ENCODE data around the gene JPH4. TPM values are rescaled to one million over a fixed set of nuclear protein-coding genes. Genes with fewer than 3 reads are reported as not detected.

JPH4 gene
- total RNA-seq, 6 experiments from 2014 or later, result 0.07 to 0.20 (median 0.19) TPM; not detected in 3

DNA sequence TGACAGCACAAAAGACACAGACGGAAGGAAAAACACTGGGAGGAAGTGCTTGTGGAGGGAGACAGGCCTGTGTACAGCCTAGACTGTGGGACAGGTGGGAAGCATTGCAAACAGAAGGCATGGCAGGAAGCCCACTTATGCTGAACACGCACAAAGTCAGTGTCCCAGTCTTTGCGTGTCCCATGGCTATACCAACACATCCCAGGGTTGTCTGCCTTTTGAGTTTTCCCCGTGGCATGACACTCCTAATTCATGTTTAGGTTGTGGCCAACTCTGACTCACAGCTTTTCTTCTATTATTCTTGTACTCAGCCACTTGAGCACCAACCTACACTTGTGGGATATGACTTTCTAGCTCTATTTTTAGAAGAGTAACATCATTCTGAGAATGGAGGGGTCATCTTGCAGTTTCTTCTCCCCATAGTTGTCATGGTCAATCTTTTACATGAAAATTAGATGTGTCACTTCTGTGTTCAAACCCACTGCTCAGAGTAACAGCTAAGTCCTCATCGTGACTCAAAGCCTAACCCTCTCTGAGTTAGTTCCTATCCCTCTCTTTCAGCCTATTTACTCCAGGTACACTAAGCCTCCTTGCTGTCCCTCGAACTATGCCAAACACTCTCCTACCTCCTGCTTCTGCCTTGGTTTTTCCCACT, 27.5 kb upstream of the JPH4 start:
- Histone ChIP-seq H3K27me3 (no peaks in the 10 kb centered on the region), H3K4me1 (peaks cover 0 to 34% (median 16%) of the 10 kb centered on the region in 4 donors), H3K27ac (no peak overlapping the region), H3K9me3 (no peaks in the 10 kb centered on the region), H3K4me3 (no peak overlapping the region), H3K36me3 (no peaks in the 10 kb centered on the region)
- DNase-seq, result no peak
- no peak for ATAC-seq
- WGBS (ENCODE audit: insufficient coverage, low coverage, low lambda C conversion rate, missing lambda C conversion rate), result 76% methylated on average over 6 of the region's 6 CpGs
- intact Hi-C loops (cut with DNase I), result no loop called here
- TF ChIP-seq POLR2A (IDR thresholded peaks at IDR 0.05), result no peak
- TF ChIP-seq, protein P1, sequence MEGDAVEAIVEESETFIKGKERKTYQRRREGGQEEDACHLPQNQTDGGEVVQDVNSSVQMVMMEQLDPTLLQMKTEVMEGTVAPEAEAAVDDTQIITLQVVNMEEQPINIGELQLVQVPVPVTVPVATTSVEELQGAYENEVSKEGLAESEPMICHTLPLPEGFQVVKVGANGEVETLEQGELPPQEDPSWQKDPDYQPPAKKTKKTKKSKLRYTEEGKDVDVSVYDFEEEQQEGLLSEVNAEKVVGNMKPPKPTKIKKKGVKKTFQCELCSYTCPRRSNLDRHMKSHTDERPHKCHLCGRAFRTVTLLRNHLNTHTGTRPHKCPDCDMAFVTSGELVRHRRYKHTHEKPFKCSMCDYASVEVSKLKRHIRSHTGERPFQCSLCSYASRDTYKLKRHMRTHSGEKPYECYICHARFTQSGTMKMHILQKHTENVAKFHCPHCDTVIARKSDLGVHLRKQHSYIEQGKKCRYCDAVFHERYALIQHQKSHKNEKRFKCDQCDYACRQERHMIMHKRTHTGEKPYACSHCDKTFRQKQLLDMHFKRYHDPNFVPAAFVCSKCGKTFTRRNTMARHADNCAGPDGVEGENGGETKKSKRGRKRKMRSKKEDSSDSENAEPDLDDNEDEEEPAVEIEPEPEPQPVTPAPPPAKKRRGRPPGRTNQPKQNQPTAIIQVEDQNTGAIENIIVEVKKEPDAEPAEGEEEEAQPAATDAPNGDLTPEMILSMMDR (IDR thresholded peaks at IDR 0.05), result no peak

DNA sequence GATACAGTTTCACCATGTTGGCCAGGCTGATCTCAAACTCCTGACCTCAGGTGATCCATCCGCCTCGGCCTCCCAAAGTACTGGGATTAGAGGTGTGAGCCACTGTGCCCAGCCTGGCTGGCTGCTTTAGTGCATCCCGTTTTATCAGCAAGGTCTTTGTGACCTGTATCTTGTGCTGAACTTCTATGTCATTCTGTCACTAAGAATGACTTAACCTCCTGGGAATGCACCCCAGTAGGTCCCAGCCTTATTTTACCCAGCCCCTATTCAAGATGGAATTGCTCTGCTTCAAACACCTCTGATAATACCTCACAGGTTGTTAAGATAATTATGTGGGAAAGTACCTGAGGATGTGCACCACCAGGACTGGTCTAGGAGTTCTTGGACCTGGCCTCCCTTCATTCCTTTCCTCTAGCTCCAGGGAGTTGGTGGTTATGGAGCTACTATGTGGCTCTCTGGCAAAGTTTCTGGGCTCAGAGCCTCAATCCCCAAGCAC, 26.1 kb upstream of the JPH4 start:
- no peak for ATAC-seq
- WGBS (ENCODE audit: insufficient coverage, low coverage, low lambda C conversion rate, missing lambda C conversion rate), result no CpG with 5 or more reads among the region's 3 CpGs

DNA sequence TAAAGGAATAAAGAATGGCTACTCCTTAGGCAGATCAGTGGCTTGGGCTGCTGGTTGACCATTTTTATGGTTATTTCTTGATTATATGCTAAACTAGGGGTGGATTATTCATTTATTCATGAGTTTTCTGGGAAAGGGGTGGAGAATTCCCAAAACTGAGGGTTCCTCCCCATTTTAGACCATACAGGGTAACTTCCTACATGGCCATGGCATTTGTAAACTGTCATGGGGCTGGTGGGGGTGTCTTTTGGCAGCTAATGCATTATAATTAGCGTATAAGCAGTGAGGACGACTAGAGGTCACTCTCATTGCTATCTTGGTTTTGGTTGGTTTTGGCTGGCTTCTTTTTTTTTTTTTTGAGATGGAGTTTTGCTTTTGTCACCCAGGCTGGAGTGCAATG, 25.6 kb upstream of the JPH4 start:
- no peaks in the 10 kb centered on the region for H3K9me3 ChIP-seq
- no peaks in the 10 kb centered on the region for H3K36me3 ChIP-seq
- peaks cover 0 to 15% (median 7%) of the 10 kb centered on the region in 4 donors for H3K4me1 ChIP-seq
- H3K27me3 ChIP-seq, result no peaks in the 10 kb centered on the region
- H3K27ac ChIP-seq, result no peak overlapping the region
- ATAC-seq (no peak), DNase-seq (no peak)
- WGBS (ENCODE audit: insufficient coverage, low coverage, low lambda C conversion rate, missing lambda C conversion rate), result 44% methylated on average over 2 of the region's 2 CpGs
- no peak overlapping the region for H3K4me3 ChIP-seq
- intact Hi-C loops (cut with DNase I), result no loop called here
- TF ChIP-seq POLR2A (IDR thresholded peaks at IDR 0.05), result no peak
- TF ChIP-seq, protein P1 (IDR thresholded peaks at IDR 0.05), result no peak

More for the DNA sequence above, 26.1 kb upstream of the JPH4 start:
- Histone ChIP-seq H3K4me1 (peaks cover 0 to 20% (median 10%) of the 10 kb centered on the region in 4 donors), H3K36me3 (no peaks in the 10 kb centered on the region), H3K9me3 (no peaks in the 10 kb centered on the region), H3K4me3 (no peak overlapping the region), H3K27ac (no peak overlapping the region), H3K27me3 (no peaks in the 10 kb centered on the region)
- DNase-seq, result no peak
- intact Hi-C loops (cut with DNase I), result no loop called here
- no peak for TF ChIP-seq POLR2A (IDR thresholded peaks at IDR 0.05)
- TF ChIP-seq, protein P1 (IDR thresholded peaks at IDR 0.05), result no peak

DNA sequence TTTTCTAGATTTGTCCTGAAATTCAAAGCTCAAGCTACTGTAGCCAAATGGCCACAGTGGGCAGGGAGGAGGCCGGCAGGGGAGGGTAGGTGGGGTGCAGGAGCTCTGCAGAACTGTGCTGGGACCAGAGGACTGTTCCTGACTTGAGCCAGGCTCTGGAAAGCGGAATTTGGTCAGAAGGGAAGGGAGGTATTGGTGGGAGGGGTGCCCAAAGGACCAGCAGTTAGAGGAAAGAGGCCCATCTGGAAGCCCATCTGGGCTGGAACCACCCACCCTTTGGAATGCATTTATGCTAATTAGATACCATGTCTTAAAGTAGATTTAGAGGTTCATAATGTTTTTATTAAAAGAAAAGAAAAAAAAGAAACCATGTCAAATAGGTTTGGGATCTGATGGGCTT, 24.5 kb upstream of the JPH4 start:
- no CpG with 5 or more reads among the region's 2 CpGs for WGBS (ENCODE audit: insufficient coverage, low coverage, low lambda C conversion rate, missing lambda C conversion rate)
- H3K27ac ChIP-seq, result no peak overlapping the region

More for the DNA sequence above, 24.5 kb upstream of the JPH4 start:
- intact Hi-C loops (cut with DNase I), result no loop called here
- H3K4me1 ChIP-seq, result peaks cover 0 to 4% (median 1%) of the 10 kb centered on the region in 4 donors
- H3K27me3 ChIP-seq, result no peaks in the 10 kb centered on the region
- DNase-seq (no peak), ATAC-seq (no peak)
- TF ChIP-seq, protein P1 (IDR thresholded peaks at IDR 0.05), result no peak
- TF ChIP-seq POLR2A (IDR thresholded peaks at IDR 0.05), result no peak
- no peaks in the 10 kb centered on the region for H3K9me3 ChIP-seq
- H3K4me3 ChIP-seq, result no peak overlapping the region
- no peaks in the 10 kb centered on the region for H3K36me3 ChIP-seq
